ENCODE measurements around the gene GNAL.
A peak's percentile ranks its signal among the peaks of the same experiment; 100 is the strongest.

The GNAL gene

GRCh38 chr18:11817229-11817628, 128.2 kb downstream of the GNAL start:
- ATAC-seq: no peak

DNA sequence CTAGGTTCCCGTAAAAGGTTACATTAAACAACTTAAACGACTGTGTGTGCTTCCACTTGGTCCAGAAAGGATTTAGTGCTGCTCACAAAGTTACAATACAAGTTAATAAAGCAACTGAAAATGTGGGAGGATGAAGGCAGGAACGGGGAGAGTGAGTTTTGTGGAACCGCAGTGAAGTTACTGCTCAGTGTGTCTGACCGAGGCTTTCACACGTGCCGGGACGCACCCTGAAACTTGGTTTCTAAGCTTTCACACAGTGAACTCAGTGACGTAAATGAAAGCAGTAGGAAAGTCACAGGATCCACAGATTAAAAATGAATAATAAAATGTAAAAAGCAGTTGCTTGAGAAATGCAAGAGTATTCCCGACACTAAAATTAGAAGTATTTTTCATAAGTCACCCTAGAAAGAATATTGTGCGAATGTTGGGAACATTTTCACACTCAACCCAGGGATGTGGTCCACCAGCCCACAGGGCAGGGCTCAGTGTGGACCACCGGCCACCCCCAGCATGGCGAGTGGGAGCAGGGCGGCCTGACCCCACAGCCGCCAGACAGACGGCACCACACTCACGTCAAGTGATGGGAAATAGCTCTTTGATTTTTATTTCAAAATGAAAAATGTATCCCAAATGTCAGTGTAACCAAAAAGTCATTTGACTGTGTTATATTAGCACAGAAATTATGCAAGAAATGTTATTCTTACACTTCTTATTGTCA, 129.6 kb downstream of the GNAL start:
- ATAC-seq: no peak

GRCh38 chr18:11819938-11820337, 130.9 kb downstream of the GNAL start:
- ATAC-seq: no peak

DNA sequence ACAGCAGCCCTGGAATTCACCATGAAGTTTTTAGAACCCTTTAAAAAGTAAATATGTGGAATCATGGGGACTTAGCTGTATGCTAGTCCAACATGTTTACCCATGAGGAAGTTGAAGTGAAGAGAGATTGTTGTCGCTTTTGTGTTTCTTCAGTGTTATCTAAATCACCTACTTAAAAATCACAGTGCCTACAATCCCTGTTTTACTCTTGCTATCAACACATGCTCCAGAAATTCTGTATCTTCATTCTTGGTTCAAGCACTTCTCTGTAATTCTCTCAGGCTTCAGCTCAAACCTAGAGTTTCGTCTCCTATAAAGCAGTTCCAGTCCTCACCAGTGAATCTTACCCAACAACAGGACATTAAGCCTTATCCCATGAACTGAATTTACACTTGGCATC, 131.6 kb downstream of the GNAL start:
- no peak for ATAC-seq

DNA sequence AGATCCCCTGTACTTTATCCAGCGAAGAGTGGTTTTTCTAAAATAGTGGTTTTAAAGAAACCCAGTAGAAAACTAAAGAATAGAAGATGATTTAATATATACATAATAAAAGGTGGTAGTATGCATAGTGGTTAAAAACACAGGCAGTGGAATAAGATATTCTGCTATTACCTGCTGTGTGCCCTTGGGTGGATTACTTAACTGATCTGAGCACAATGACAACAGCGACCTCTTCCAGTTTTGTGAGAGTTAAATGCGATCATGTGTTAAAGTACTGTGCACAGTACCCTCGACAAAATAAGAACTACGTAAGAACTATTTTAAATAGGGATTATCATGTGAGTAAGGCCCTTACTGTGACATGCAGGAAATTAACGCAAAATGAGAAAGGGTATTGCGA, 132.1 kb downstream of the GNAL start:
- ATAC-seq: no peak

GRCh38 chr18:11821643-11822237, 132.7 kb downstream of the GNAL start:
- no peak for ATAC-seq

- no peak for ATAC-seq
Observed at GRCh38 chr18:11823545-11823944, 134.5 kb downstream of the GNAL start.

- no peak for ATAC-seq
Observed at GRCh38 chr18:11826836-11827235, 137.8 kb downstream of the GNAL start.

DNA sequence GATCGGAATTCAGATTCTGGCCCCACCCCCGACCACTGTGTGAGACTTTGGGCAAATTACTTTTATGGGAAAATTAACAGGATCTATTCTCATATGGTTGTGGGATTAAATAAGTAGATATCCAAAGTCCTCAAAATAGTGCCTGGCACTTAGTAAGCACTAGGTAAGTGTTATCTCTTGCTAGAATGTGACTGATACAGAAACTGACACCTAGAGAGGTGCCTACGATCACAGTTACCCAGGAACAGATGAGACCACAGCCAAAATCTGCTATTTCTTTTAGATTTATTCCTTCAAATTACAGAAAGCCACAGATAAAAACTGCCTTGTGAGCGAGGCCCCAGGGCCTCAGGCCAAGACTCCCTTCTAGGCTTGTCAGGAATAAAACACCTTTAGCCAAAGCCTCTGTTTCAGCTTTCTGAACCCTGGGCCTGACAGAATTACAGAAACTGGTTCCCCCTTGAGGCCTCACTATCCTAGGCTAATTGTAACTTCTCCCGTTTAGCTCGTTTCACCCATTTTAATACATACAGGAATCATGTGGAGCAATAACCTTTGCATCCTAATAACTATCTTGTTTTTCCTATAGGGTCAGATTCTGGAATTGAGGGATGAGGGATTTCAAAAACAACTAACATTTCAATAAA, 139.8 kb downstream of the GNAL start:
- ATAC-seq: peak in 1 of 2 donors; percentile 51

GRCh38 chr18:11830585-11830984, 141.5 kb downstream of the GNAL start:
- no peak for ATAC-seq

DNA sequence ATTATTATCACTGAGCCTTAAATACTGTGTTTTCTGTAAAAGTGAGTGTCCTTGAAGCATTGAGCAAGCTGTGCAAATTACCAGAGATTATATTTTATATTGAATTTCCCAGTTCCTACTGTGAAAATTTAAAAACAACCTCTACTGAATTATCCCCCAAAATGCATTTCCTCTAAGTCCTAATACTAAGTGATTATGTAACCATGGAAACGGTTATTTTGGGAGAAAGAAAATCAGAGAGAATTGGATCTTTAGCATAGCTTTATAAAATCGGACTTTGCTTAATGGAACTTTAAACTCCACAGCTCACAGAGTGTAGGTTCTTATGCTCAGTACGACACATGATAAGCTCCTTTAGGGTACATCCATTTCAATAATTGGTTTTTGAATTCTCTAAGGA, 142.9 kb downstream of the GNAL start:
- ATAC-seq: no peak

GRCh38 chr18:11834772-11835171, 145.7 kb downstream of the GNAL start:
- no peak for ATAC-seq

- ATAC-seq: no peak
Observed at GRCh38 chr18:11839556-11839955, 150.5 kb downstream of the GNAL start.

GRCh38 chr18:11840493-11840892, 151.4 kb downstream of the GNAL start:
- no peak for ATAC-seq

- no peak for ATAC-seq
Observed at GRCh38 chr18:11842562-11842961, 153.5 kb downstream of the GNAL start.

DNA sequence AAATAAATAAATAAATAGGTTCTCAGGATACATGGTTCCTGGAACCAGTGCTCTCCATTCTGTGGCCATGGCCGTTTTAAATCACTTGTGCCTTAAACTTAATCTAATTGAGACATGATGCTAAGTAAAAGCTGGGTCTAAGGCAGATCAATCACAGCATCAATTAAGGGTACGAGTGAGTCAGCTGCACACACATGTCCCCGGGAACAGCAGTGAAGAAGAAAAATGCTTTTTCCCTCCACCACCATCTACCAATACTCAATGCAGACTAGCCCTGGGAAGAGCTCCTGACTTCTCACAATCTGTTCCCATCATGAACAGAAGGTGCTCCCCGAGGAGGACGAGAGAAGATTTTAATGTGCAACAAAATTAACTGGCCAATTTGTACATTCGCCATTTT, 155.4 kb downstream of the GNAL start:
- no peak for ATAC-seq

- no peak for ATAC-seq
Observed at GRCh38 chr18:11845654-11846053, 156.6 kb downstream of the GNAL start.

DNA sequence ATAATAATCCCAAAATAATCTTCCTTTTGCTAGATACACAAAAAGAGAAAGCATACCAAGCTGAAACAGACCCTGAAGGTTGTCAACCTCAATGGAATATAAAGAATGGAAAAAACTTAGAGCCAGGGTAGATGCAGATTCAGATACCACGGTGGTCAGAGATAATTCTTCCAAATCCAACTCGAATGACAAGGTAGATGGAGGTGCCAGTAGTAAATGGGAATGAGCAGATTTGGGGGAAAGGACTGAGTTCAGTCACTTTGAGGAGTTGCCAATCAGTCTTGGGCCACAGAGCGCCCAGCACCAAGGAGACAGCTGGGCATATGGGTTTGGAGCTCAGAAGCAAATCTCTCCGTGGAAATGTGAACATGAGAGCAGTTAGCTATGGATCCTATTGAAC, 158.7 kb downstream of the GNAL start:
- no peak for ATAC-seq

DNA sequence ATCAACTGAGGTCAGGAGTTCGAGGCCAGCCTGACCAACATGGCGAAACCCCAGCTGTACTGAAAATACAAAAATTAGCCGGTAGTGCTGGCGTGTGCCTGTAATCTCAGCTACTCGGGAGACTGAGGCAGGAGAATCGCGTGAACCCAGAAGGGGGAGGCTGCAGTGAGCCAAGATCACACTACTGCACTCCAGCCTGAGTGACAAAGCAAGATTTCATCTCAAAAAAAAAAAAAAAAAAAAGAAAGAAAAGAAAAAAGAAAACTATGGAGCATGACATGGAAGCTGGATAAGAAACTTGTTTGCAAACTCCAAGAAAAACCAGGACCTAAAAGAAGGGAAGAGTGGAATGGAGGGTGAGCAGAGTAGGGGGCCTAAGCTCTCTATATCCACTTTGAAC, 160.2 kb downstream of the GNAL start:
- no peak for ATAC-seq

- ATAC-seq: no peak
Observed at GRCh38 chr18:11849841-11850634, 161.0 kb downstream of the GNAL start.

GRCh38 chr18:11850821-11851145, 161.7 kb downstream of the GNAL start:
- peak; percentile 42 to 48 for ATAC-seq

DNA sequence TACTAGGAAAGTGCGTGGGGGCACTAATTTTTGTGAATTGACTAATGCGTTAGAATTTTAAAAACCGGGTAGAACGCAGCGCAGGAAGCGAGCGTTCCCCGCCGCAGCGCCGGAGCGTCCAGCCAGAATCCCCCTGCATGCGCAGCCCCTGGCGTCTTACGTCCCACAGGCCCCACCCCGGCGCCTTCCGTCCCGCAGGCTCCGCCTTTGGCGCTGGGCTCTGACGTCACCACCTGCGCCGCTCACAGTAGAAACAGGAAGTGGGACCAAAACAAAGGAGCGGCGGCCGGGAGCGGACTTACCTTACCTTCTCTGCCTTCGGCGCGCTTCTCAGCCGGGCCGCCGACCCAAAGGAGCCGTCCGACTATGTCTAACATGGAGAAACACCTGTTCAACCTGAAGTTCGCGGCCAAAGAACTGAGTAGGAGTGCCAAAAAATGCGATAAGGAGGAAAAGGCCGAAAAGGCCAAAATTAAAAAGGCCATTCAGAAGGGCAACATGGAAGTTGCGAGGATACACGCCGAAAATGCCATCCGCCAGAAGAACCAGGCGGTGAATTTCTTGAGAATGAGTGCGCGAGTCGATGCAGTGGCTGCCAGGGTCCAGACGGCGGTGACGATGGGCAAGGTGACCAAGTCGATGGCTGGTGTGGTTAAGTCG, 162.2 kb downstream of the GNAL start, which contains the start of gene CHMP1B:
TSS of gene CHMP1B (plus strand) at position 268 of the 660 bp plus-strand sequence. CDS start at position 367, 99 bp downstream.
- peak; percentile 96 for ATAC-seq

DNA sequence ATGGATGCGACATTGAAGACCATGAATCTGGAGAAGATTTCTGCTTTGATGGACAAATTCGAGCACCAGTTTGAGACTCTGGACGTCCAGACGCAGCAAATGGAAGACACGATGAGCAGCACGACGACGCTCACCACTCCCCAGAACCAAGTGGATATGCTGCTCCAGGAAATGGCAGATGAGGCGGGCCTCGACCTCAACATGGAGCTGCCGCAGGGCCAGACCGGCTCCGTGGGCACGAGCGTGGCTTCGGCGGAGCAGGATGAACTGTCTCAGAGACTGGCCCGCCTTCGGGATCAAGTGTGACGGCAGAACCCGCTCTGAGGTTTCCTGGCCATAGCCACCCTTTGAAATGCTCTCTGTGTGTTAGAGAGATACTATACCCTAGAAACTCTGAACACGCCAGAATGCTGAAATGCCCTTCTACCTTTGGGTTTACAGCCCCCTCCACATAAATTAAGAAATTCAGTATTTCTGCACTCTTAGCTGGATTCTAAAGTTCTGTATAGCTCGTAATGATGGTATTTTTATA, 162.8 kb downstream of the GNAL start:
- ATAC-seq: peak; percentile 14 to 27

Data from activated CD4-positive, CD25-positive, alpha-beta regulatory T cell treated with anti-CD3 and anti-CD28 coated beads, Interleukin-2, amount 50 U/mL, for 24 hours (primary cell).